PFSK-1 (cell line): ENCODE data around the gene LGI1. TPM values are rescaled to one million over a fixed set of nuclear protein-coding genes. Genes with fewer than 3 reads are reported as not detected.

Source experiments
- FOXP2 ChIP-seq: optimal IDR thresholded peaks from 2 replicates; pipeline ENCODE3; 2011; ENCODE audit warnings: borderline replicate concordance, control low read depth, inconsistent platforms; ENCODE audit not compliant: insufficient read depth; ENCODE audit errors: extremely low read length, extremely low read depth
- POLR2AphosphoS5 ChIP-seq: IDR thresholded peaks from 2 replicates; pipeline ENCODE4 v1.6.1; 2012; ENCODE audit warnings: low read depth, mild to moderate bottlenecking, control low read depth, low read length, moderate library complexity
- SIN3A ChIP-seq: IDR thresholded peaks from 2 replicates; pipeline ENCODE4 v1.6.1; 2012; ENCODE audit warnings: mild to moderate bottlenecking, low read length, moderate library complexity, borderline replicate concordance; ENCODE audit not compliant: insufficient read depth
- TAF1 ChIP-seq: IDR thresholded peaks from 2 replicates; pipeline ENCODE4 v1.6.1; 2012; ENCODE audit warnings: low read length, control low read depth, borderline replicate concordance; ENCODE audit not compliant: insufficient read depth
- polyA plus RNA-seq: library from polyadenylated mRNA; unstranded; fragments of >200 nt; gene quantifications from one replicate; pipeline ENCODE4 v1.2.1, GENCODE V29; 2012; ENCODE audit warnings: low read depth, missing spikeins; ENCODE audit not compliant: insufficient read length
- TF ChIP-seq, protein P1 (sequence below), 2 experiments: IDR thresholded peaks; 2 replicates each; pipeline versions ENCODE4 v1.6.1 to v1.8.0; 2011 to 2012; ENCODE audit warnings: low read depth in 2 of 2, low read length in 2 of 2, control low read depth in 1 of 2, inconsistent platforms in 1 of 2, mild to moderate bottlenecking in 1 of 2, moderate library complexity in 1 of 2; ENCODE audit not compliant: insufficient read depth in 1 of 2

Gene LGI1
- not detected for polyA plus RNA-seq

DNA sequence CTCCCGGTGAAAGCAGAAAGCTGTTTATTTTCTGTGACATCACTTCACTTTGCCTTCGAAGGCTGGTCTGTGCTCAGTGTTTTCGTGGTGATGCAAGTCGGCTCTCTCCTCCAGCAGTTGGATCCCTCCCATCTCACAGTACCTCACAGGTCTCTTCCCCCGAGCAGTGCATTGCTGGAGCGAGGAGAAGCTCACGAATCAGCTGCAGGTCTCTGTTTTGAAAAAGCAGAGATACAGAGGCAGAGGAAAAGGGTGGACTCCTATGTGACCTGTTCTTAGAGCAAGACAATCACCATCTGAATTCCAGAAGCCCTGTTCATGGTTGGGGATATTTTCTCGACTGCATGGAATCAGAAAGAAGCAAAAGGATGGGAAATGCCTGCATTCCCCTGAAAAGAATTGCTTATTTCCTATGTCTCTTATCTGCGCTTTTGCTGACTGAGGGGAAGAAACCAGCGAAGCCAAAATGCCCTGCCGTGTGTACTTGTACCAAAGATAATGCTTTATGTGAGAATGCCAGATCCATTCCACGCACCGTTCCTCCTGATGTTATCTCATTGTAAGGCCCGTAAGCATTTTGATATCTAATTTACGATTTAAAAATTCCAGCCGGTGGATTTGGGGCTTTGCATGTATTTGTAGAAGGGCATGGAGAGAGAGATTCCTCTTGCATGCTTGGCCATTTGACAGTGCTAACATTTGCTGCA is at the start of gene LGI1:
LGI1 (plus strand) TSS at position 136 of the 707 bp plus-strand sequence; CDS start at position 345, 209 bp downstream.
- TF ChIP-seq FOXP2 (no peak), SIN3A (no peak), TAF1 (no peak), POLR2AphosphoS5 (no peak)
- TF ChIP-seq, protein P1, sequence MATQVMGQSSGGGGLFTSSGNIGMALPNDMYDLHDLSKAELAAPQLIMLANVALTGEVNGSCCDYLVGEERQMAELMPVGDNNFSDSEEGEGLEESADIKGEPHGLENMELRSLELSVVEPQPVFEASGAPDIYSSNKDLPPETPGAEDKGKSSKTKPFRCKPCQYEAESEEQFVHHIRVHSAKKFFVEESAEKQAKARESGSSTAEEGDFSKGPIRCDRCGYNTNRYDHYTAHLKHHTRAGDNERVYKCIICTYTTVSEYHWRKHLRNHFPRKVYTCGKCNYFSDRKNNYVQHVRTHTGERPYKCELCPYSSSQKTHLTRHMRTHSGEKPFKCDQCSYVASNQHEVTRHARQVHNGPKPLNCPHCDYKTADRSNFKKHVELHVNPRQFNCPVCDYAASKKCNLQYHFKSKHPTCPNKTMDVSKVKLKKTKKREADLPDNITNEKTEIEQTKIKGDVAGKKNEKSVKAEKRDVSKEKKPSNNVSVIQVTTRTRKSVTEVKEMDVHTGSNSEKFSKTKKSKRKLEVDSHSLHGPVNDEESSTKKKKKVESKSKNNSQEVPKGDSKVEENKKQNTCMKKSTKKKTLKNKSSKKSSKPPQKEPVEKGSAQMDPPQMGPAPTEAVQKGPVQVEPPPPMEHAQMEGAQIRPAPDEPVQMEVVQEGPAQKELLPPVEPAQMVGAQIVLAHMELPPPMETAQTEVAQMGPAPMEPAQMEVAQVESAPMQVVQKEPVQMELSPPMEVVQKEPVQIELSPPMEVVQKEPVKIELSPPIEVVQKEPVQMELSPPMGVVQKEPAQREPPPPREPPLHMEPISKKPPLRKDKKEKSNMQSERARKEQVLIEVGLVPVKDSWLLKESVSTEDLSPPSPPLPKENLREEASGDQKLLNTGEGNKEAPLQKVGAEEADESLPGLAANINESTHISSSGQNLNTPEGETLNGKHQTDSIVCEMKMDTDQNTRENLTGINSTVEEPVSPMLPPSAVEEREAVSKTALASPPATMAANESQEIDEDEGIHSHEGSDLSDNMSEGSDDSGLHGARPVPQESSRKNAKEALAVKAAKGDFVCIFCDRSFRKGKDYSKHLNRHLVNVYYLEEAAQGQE (IDR thresholded peaks at IDR 0.05; ENCODE audit: insufficient read depth in 1 of 2, low read depth in 2 of 2, low read length in 2 of 2) = no peak

DNA sequence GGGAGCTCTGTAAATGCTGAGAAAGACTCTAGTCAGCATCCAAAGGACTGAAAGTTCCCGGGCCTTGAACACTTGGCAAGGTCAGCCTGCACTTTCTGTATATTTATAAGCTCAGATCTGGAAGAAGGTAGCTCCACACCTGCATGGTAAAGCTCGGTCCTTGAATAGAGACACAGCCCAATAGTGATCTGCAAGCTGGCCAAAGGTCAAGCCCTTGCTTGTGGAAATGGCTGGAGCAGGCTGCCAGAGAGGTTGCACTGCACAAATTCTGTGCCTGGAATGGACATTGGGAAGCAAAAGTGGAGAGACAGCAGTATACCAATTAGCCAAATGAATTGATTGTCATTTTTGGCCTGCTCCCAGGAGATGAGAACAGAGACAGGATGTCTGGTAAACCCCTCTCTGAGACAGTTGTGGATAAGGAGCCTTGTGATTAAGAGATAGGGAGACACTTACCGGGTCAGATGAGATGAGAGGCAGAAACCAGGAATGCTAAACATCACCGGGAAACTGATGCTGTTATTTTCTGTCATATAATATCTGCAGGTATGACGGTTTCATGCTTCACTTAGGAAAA is 47.3 kb upstream of the LGI1 start:
- no peak for TF ChIP-seq POLR2AphosphoS5
- TF ChIP-seq TAF1 = no peak
- TF ChIP-seq SIN3A = no peak
- TF ChIP-seq FOXP2 = no peak
- TF ChIP-seq, protein P1 (IDR thresholded peaks at IDR 0.05; ENCODE audit: insufficient read depth in 1 of 2, low read depth in 2 of 2, low read length in 2 of 2) = no peak

DNA sequence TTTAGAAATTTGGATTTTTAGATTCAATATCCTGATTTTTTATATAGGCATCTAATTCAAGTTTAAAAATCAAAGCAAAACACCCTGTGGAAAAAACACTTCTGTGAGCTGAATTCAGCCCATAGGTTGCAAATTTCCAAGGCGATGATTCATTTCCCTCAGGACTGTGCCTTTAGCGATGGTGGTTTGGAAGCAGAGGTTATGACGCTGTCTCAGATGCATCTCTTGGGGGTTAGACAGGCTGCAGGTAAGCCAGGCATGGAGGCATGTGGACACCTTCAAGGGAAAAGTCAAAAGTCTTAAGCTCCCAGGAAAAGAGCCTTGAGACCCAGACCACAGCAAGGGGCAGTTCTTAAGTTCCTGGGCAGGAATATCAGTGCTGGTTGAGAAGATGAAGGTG is 45.8 kb upstream of the LGI1 start:
- TF ChIP-seq TAF1 (no peak), POLR2AphosphoS5 (no peak), SIN3A (no peak), FOXP2 (no peak)
- TF ChIP-seq, protein P1 (IDR thresholded peaks at IDR 0.05; ENCODE audit: insufficient read depth in 1 of 2, low read depth in 2 of 2, low read length in 2 of 2) = no peak

DNA sequence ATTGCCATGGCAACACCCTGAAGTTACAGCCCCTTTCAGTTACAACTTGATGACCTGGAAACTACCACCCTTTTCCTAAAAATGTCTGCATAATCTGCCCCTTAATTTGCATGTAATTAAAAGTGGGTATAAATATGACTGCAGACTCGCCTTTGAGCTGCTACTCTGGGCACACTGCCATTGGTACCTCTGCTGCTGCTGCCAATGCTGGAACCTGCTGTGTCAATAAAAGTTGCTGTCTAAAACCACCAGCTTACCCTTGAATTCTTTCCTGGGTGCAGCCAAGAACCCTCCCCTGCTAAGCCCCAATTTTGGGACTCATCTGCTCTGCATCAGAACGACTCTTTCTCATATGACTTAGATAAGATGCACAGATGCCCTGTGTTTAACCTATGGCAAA is 45.1 kb upstream of the LGI1 start:
- TF ChIP-seq POLR2AphosphoS5 = no peak
- TF ChIP-seq TAF1 = no peak
- no peak for TF ChIP-seq FOXP2
- TF ChIP-seq, protein P1 (IDR thresholded peaks at IDR 0.05; ENCODE audit: insufficient read depth in 1 of 2, low read depth in 2 of 2, low read length in 2 of 2) = no peak
- TF ChIP-seq SIN3A = no peak
